ENCODE results near the gene SHC3.

Gene SHC3

GRCh38 chr9:89066835-89067234 is 111.8 kb downstream of the SHC3 start:
- CTCF ChIA-PET = no interaction called here
- TF ChIP-seq ELF4 (IDR thresholded peaks at IDR 0.05) = no peak
- TF ChIP-seq TARDBP (IDR thresholded peaks at IDR 0.05) = no peak
- POLR2A ChIA-PET = no interaction called here
- DNase-seq (ENCODE audit: extremely low spot score) = no peak

GRCh38 chr9:89065921-89066320 is 112.7 kb downstream of the SHC3 start:
- TF ChIP-seq CTBP1 (IDR thresholded peaks at IDR 0.05; ENCODE audit: borderline replicate concordance) = no peak
- TF ChIP-seq FOXK2 (IDR thresholded peaks at IDR 0.05) = no peak
- TF ChIP-seq ZNF384 (IDR thresholded peaks at IDR 0.05) = no peak
- no peak for TF ChIP-seq NFRKB (IDR thresholded peaks at IDR 0.05)
- POLR2A ChIA-PET = no interaction called here

DNA sequence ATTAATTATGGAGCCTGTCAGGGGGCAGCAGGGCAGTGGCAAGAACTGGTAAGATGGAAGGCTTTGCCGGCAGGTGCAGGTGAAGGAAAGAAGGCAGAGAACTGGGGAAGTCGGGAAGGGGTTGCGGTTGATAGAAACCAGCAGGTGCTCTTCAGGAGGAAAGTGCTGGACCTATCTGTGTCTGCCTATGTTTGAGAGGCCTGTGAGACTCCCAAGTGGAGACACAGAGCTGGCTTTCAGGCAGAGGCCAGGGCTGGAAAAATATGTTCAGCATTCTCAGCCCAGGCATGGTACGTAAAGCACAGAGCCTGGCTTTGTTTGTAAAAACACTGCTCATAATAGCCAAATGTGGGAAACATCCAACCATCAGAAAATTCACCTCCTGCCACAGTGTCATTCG is 117.8 kb downstream of the SHC3 start:
- TF ChIP-seq BHLHE40 (IDR thresholded peaks at IDR 0.05; ENCODE audit: borderline replicate concordance) (no peak), SP1 (IDR thresholded peaks at IDR 0.05) (no peak), LEF1 (IDR thresholded peaks at IDR 0.05; ENCODE audit: borderline replicate concordance) (no peak), SUZ12 (IDR thresholded peaks at IDR 0.05) (no peak), FOXA1 (IDR thresholded peaks at IDR 0.05) (no peak), NFRKB (IDR thresholded peaks at IDR 0.05) (no peak)
- TF ChIP-seq, protein P1, sequence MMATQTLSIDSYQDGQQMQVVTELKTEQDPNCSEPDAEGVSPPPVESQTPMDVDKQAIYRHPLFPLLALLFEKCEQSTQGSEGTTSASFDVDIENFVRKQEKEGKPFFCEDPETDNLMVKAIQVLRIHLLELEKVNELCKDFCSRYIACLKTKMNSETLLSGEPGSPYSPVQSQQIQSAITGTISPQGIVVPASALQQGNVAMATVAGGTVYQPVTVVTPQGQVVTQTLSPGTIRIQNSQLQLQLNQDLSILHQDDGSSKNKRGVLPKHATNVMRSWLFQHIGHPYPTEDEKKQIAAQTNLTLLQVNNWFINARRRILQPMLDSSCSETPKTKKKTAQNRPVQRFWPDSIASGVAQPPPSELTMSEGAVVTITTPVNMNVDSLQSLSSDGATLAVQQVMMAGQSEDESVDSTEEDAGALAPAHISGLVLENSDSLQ (IDR thresholded peaks at IDR 0.05) = no peak
- DNase-seq (ENCODE audit: extremely low spot score) = no peak
- CTCF ChIA-PET = no interaction called here
- POLR2A ChIA-PET = no interaction called here

More at GRCh38 chr9:89065921-89066320, 112.7 kb downstream of the SHC3 start:
- CTCF ChIA-PET = no interaction called here
- no peak for DNase-seq (ENCODE audit: extremely low spot score)

- no peak for DNase-seq (ENCODE audit: extremely low spot score)
- CTCF ChIA-PET = no interaction called here
- POLR2A ChIA-PET = no interaction called here
- TF ChIP-seq FOXK2 (IDR thresholded peaks at IDR 0.05) (no peak), HDGF (IDR thresholded peaks at IDR 0.05; ENCODE audit: borderline replicate concordance) (no peak), CTBP1 (IDR thresholded peaks at IDR 0.05; ENCODE audit: borderline replicate concordance) (no peak)
These were observed 118.6 kb downstream of the SHC3 start for GRCh38 chr9:89059925-89060506.

DNA sequence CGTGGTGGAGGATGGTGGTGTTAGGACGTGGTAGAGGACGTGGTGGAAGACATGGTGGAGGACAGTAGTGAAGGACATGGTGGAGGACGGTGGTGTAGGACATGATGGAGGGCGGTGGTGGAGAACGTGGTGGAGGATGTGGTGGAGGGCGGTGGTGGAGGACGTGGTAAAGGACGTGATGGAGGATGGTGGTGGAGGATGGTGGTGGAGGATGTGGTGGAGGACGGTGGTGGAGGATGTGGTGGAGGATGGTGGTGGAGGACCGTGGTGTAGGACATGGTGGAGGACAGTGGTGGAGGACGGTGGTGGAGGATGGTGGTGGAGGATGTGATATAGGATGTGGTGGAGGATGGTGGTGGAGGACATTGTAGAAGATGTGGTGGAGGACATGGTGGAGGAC is 119.7 kb downstream of the SHC3 start:
- ChIA-PET POLR2A (no interaction called here), CTCF (no interaction called here)
- TF ChIP-seq BHLHE40 (IDR thresholded peaks at IDR 0.05; ENCODE audit: borderline replicate concordance) (no peak), TARDBP (IDR thresholded peaks at IDR 0.05) (no peak), FOXM1 (IDR thresholded peaks at IDR 0.05; ENCODE audit: borderline replicate concordance) (no peak), FOXK2 (IDR thresholded peaks at IDR 0.05) (no peak), FOXA1 (IDR thresholded peaks at IDR 0.05) (no peak), NFRKB (IDR thresholded peaks at IDR 0.05) (no peak), CTBP1 (IDR thresholded peaks at IDR 0.05; ENCODE audit: borderline replicate concordance) (no peak), HDGF (IDR thresholded peaks at IDR 0.05; ENCODE audit: borderline replicate concordance) (no peak), LEF1 (IDR thresholded peaks at IDR 0.05; ENCODE audit: borderline replicate concordance) (no peak), SP1 (IDR thresholded peaks at IDR 0.05) (no peak), L3MBTL2 (conservative IDR thresholded peaks at IDR 0.05) (no peak), ARNT (IDR thresholded peaks at IDR 0.05) (no peak), SUZ12 (IDR thresholded peaks at IDR 0.05) (no peak), ZNF384 (IDR thresholded peaks at IDR 0.05) (no peak), ELF4 (IDR thresholded peaks at IDR 0.05) (no peak)
- TF ChIP-seq, protein P1 (IDR thresholded peaks at IDR 0.05) = no peak
- DNase-seq (ENCODE audit: extremely low spot score) = no peak

GRCh38 chr9:89054865-89055495 is 123.6 kb downstream of the SHC3 start:
- no peak for TF ChIP-seq BHLHE40 (IDR thresholded peaks at IDR 0.05; ENCODE audit: borderline replicate concordance)
- TF ChIP-seq L3MBTL2 (conservative IDR thresholded peaks at IDR 0.05) = no peak
- no peak for TF ChIP-seq SP1 (IDR thresholded peaks at IDR 0.05)
- TF ChIP-seq HDGF (IDR thresholded peaks at IDR 0.05; ENCODE audit: borderline replicate concordance) = no peak
- TF ChIP-seq ELF4 (IDR thresholded peaks at IDR 0.05) = no peak
- no peak for TF ChIP-seq CTBP1 (IDR thresholded peaks at IDR 0.05; ENCODE audit: borderline replicate concordance)
- TF ChIP-seq ZNF384 (IDR thresholded peaks at IDR 0.05) = no peak
- TF ChIP-seq NFRKB (IDR thresholded peaks at IDR 0.05) = no peak
- TF ChIP-seq FOXM1 (IDR thresholded peaks at IDR 0.05; ENCODE audit: borderline replicate concordance) = no peak
- TF ChIP-seq TARDBP (IDR thresholded peaks at IDR 0.05) = no peak
- CTCF ChIA-PET = no interaction called here
- DNase-seq (ENCODE audit: extremely low spot score) = no peak
- POLR2A ChIA-PET = no interaction called here

DNA sequence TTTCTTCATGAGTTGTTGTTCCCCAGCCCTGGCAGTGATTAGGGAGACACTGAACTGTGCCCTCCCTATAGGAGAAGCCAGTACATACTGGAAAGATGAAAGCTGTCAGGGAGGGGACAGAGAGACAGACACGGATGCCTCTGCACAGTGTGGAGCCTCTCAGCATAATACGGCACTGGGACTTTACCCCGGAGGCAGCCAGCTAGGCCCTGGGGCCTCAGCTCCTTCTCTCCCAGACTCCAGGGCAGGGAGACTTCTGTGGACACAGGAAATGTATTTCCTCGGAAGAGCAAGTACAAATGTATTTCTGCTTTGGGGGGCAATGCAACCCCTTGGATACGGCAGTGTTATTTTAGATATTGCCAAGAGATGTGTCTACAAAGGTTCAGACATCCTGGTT is 125.3 kb downstream of the SHC3 start:
- CTCF ChIA-PET = no interaction called here

More for the DNA sequence above, 125.3 kb downstream of the SHC3 start:
- TF ChIP-seq, protein P1 (IDR thresholded peaks at IDR 0.05) = no peak
- TF ChIP-seq FOXM1 (IDR thresholded peaks at IDR 0.05; ENCODE audit: borderline replicate concordance) (no peak), ARNT (IDR thresholded peaks at IDR 0.05) (no peak), LEF1 (IDR thresholded peaks at IDR 0.05; ENCODE audit: borderline replicate concordance) (no peak), BHLHE40 (IDR thresholded peaks at IDR 0.05; ENCODE audit: borderline replicate concordance) (no peak), FOXA1 (IDR thresholded peaks at IDR 0.05) (no peak), FOXK2 (IDR thresholded peaks at IDR 0.05) (no peak)
- DNase-seq (ENCODE audit: extremely low spot score) = no peak
- POLR2A ChIA-PET = no interaction called here
